Activated CD4-positive, alpha-beta T cell treated with anti-CD3 and anti-CD28 coated beads for 36 hours (primary cell): Measurements from ENCODE around the gene AACS. TPM values are rescaled to one million over a fixed set of nuclear protein-coding genes. Genes with fewer than 3 reads are reported as not detected.
"Not testable (repeated sequence)": the region's sequence is repeated elsewhere in the genome, so short reads cannot be mapped to it uniquely, and the experiment has no call there.

Source experiments
- ATAC-seq: fragments of 200-7000 bp; cut with Tn5 transposase; one replicate; pipeline ENCODE4 v1.10.0; 2021; ENCODE audit warnings: mild to moderate bottlenecking, moderate library complexity
- CTCF ChIA-PET: fragments of 350-600 bp; sonication (Branson Sonifier 250); formaldehyde crosslinking; loops from one replicate; lab custom pipeline; 2021; ENCODE audit warnings: antibody characterized with exemption; lab: Charles Lee
- POLR2A ChIA-PET: fragments of 350-600 bp; sonication (Branson Sonifier 250); formaldehyde crosslinking; loops from one replicate; lab custom pipeline; 2021; ENCODE audit warnings: antibody characterized with exemption, inconsistent platforms; lab: Charles Lee
- DNase-seq: peaks from one replicate; pipeline ENCODE4 v3.0.0-alpha.2; 2020
- H3K27ac Mint-ChIP-seq: one replicate; pipeline ENCODE4 v1.8.0; 2021; ENCODE audit warnings: mixed read lengths
- H3K27me3 Mint-ChIP-seq: one replicate; pipeline ENCODE4 v1.8.0; 2021; ENCODE audit warnings: mixed read lengths
- H3K36me3 Mint-ChIP-seq: one replicate; pipeline ENCODE4 v1.8.0; 2021; ENCODE audit warnings: low read depth, mixed read lengths
- H3K4me1 Mint-ChIP-seq: one replicate; pipeline ENCODE4 v1.8.0; 2021; ENCODE audit warnings: mixed read lengths
- H3K4me3 Mint-ChIP-seq: one replicate; pipeline ENCODE4 v1.8.0; 2021; ENCODE audit warnings: mild to moderate bottlenecking, moderate library complexity, mixed read lengths
- H3K9me3 Mint-ChIP-seq: one replicate; pipeline ENCODE4 v1.8.0; 2021; ENCODE audit warnings: low read depth, mixed read lengths
- intact Hi-C, 2 experiments: fragments of 100-400 bp; cut with DNase I in 1 of 2; cut with micrococcal nuclease in 1 of 2; formaldehyde crosslinking; loops; one replicate each; pipeline versions ENCODE4 v1.14.2 to v1.15.1; 2022 to 2024; cut with DNase I, micrococcal nuclease
- total RNA-seq, 2 experiments: library from RNA; stranded (reverse); gene quantifications; one replicate each; pipeline ENCODE4 v1.2.3, GENCODE V29; 2021

Gene AACS
- total RNA-seq, 2 experiments from 2014 or later: 13.9 to 16.6 TPM

DNA sequence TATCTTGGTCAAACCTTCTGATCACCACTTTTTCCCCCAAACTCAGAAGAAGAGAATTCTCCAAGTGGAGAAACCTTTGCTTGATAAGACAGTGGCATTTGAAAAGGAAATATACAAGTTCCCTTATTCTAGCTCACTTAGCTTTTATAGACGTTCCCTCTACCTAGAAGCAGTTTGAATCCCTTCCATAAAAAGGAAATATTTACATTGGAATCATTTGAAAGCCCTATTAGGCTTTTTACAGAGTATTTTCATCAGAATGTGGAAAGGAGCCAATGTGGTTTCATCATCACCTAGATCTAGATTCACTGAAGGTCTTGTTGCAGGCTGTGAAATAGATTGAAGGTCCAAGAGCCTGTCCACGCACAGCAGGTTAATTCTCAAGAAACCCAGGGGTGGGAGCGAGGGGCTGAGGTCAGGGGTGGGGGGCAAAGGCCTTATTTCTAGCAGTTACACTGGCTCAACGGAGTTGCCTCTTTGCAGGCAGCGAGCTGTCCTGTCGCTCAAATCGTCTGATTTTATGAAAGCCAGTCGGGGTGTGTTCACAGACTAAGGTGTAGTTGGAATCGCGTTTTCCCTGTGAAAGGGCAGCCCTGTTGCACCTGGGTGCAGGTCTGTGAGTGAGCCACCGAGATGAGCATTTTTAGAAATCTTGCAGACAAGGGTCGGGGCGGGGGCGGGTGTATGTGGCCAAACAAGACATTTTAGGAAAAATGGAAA lies 45.6 kb downstream of the AACS start:
- Mint-ChIP-seq H3K27me3 (no peaks in the 10 kb centered on the region), H3K36me3 (peaks cover 23% of the 10 kb centered on the region), H3K4me1 (no peaks in the 10 kb centered on the region), H3K4me3 (no peak overlapping the region), H3K9me3 (no peaks in the 10 kb centered on the region), H3K27ac (no peak overlapping the region)
- ATAC-seq: no peak
- no peak for DNase-seq
- ChIA-PET POLR2A (no interaction called here), CTCF (interaction anchor here (0.7 kb wide), 1 partner anchor 107 kb away, joined by 3 read pairs; no protein-coding TSS in a partner anchor)
- intact Hi-C loops: no loop called here

DNA sequence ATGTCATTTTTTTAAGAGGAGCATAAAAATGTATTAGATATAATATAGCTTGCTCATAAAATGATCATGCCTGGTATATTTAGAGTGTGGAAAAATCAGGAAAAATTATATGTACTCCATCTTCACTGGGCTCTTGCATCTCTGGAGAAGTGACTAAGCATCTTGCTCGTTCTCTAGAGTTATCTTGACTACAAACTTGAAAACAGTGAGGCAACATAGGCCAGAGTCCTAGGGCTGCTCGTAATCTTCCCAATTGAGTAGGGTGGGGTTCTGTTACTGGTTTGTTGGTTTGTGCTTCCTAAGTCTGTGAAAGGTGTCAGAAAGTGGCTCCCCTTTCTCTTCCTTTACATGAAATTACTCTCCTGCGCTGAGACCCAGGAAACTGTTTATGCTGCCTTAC lies 46.2 kb downstream of the AACS start:
- no peak overlapping the region for H3K27ac Mint-ChIP-seq
- ATAC-seq: no peak
- H3K27me3 Mint-ChIP-seq: no peaks in the 10 kb centered on the region

DNA sequence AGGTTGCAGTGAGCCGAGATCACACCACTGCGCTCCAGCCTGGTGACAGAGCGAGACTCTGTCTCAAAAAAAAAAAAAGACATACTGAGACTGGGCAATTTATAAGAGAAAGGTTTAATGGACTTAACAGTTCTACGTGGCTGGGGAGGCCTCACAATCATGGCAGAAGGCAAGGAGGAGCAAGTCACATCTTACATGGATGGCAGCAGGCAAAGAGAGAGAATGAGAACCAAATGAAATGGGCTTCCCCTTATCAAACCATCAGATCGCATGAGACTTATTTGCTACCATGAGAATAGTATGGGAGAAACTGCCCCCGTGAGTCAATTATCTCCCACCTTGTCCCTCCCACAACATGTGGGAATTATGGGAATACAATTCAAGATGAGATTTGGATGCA lies 47.4 kb downstream of the AACS start:
- ATAC-seq, H3K9me3 Mint-ChIP-seq, intact Hi-C loops, H3K27ac Mint-ChIP-seq, H3K4me1 Mint-ChIP-seq, POLR2A ChIA-PET, CTCF ChIA-PET, DNase-seq, H3K27me3 Mint-ChIP-seq, H3K4me3 Mint-ChIP-seq: not testable (repeated sequence)
- H3K36me3 Mint-ChIP-seq: peaks cover 22% of the 10 kb centered on the region

More for the DNA sequence above, 46.2 kb downstream of the AACS start:
- Mint-ChIP-seq H3K36me3 (peaks cover 22% of the 10 kb centered on the region), H3K9me3 (no peaks in the 10 kb centered on the region), H3K4me1 (no peaks in the 10 kb centered on the region), H3K4me3 (no peak overlapping the region)
- intact Hi-C loops: no loop called here
- POLR2A ChIA-PET: no interaction called here
- DNase-seq: no peak
- CTCF ChIA-PET: no interaction called here

DNA sequence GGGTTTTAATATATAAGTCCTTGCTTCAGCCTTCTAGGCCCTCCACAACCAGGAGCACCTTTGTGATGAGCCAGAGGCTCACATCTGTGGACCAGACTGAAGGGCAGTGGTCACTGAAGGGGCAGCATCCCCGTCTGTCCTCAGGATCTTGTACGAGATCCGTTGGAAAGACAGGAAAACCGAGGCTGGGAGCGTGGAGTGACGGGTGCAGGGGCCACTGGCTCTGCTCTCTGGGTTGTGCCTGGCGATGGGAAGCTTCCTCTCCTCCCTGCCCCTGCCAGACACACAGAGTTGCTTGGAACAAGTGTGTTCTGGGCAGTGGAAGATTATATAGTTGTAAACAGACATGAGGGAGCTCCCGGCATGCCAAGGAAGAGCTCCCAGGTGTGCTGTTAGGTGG lies 48.0 kb downstream of the AACS start:
- DNase-seq: no peak
- Mint-ChIP-seq H3K4me3 (no peak overlapping the region), H3K9me3 (no peaks in the 10 kb centered on the region), H3K27ac (no peak overlapping the region), H3K36me3 (peaks cover 28% of the 10 kb centered on the region), H3K27me3 (no peaks in the 10 kb centered on the region), H3K4me1 (no peaks in the 10 kb centered on the region)
- no peak for ATAC-seq
- intact Hi-C loops: no loop called here
- CTCF ChIA-PET: interaction anchor here (0.8 kb wide), 1 partner anchor 714 kb away, joined by 4 read pairs; no protein-coding TSS in a partner anchor
- POLR2A ChIA-PET: no interaction called here

DNA sequence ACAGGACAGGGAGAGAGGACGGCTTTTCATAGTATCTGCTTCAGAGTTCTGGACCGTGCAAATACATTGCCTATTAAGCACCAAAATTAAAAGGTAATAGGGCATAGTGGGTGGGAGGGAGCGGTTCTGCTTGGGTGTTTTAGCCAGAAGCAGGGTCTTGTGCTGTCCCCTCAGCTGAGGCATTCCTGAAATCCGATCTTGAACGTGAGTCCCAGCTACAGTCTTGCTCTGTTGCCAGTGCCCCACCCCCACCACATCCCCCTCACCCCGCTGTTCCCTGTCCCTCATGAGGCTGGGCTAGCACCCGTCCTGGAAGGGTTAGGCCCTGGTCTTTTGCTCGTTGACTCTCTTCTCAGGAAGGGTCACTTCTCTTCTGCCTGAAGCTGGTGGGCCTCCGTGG lies 48.6 kb downstream of the AACS start:
- DNase-seq (no peak), ATAC-seq (no peak)
- Mint-ChIP-seq H3K36me3 (peaks cover 30% of the 10 kb centered on the region), H3K4me3 (no peak overlapping the region), H3K27me3 (no peaks in the 10 kb centered on the region), H3K4me1 (no peaks in the 10 kb centered on the region), H3K9me3 (no peaks in the 10 kb centered on the region), H3K27ac (no peak overlapping the region)
- ChIA-PET CTCF (interaction anchor here (0.8 kb wide), 1 partner anchor 714 kb away, joined by 4 read pairs; no protein-coding TSS in a partner anchor), POLR2A (no interaction called here)
- intact Hi-C loops: no loop called here

DNA sequence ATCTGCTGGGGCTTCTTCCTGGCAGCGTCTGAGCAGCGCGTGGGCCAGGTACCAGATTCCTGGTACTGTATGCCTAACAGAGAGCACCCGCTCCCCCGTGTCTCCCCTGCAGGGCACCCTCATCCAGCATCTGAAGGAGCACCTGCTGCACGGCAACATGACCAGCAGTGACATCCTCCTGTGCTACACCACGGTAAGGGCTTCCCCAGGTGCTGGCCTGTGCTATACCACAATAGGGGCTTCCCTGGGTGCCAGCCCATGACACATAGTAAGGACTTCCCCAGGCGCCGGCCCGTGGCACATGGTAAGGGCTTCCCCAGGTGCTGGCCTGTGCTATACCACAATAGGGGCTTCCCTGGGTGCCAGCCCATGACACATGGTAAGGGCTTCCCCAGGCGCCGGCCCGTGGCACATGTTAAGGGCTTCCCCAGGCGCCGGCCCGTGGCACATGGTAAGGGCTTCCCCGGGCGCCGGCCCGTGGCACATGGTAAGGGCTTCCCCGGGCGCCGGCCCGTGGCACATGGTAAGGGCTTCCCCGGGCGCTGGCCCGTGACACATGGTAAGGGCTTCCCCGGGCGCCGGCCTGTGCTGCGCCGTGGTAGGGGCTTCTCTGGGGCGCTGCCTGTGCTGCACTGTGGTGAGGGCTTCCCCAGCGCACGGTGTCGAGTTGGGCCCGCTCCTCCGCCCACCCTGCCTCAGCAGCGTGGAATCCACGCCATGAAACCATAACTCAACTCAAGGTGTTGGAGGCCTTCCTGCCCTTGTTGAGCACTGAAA lies 49.3 kb downstream of the AACS start:
- no peaks in the 10 kb centered on the region for H3K9me3 Mint-ChIP-seq

DNA sequence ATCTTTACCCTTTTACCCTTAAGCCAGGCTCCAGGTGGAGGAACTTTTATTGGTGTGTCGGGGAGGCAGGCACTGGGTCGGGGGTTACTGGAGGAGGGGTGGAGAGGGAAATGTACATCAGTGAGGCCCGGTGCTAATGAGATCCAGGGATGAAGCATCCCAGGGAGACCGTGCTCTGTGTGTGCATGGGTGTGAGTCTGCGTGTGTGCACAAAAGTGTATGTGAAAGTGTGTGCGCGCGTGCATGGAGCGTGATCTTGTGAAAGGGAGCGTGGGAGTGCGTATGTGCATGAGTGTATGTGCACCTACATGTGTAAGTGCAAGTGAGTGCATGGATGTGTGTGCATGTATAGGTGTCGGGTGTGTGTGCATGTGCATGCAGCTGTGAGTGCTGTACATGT lies 55.3 kb downstream of the AACS start:
- H3K27me3 Mint-ChIP-seq: no peaks in the 10 kb centered on the region
- no peaks in the 10 kb centered on the region for H3K4me1 Mint-ChIP-seq

More for the DNA sequence above, 49.3 kb downstream of the AACS start:
- ATAC-seq (peak; percentile 61), DNase-seq (peak; percentile 55)
- H3K27ac Mint-ChIP-seq: no peak overlapping the region
- H3K36me3 Mint-ChIP-seq: peaks cover 24% of the 10 kb centered on the region
- no peaks in the 10 kb centered on the region for H3K4me1 Mint-ChIP-seq
- ChIA-PET POLR2A (no interaction called here), CTCF (no interaction called here)
- no peak overlapping the region for H3K4me3 Mint-ChIP-seq
- intact Hi-C loops: no loop called here
- no peaks in the 10 kb centered on the region for H3K27me3 Mint-ChIP-seq

DNA sequence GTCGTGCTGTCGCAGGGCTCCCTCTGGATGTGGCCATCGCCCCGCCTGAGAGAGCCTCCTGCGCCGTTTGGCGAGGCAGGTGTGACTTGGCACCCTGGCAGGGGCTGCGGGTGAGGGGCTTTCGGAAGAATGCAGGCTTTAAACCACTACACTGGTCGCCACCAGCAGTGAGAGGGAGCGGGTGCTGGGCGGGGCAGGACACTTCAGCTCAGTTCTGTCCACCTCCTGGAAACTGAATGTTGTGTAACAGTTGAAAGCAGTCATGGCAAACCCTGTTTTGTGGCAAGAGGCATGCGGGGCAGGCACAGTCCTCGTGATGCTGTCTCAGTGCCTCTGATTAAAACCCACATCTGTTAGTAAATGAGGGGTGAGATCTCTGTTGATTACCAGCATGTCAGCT lies 55.9 kb downstream of the AACS start:
- CTCF ChIA-PET: no interaction called here
- H3K27ac Mint-ChIP-seq: no peak overlapping the region
- no peak for ATAC-seq
- no peaks in the 10 kb centered on the region for H3K27me3 Mint-ChIP-seq
- intact Hi-C loops: no loop called here
- no peak overlapping the region for H3K4me3 Mint-ChIP-seq
- DNase-seq: no peak
- H3K9me3 Mint-ChIP-seq: no peaks in the 10 kb centered on the region
- peaks cover 8% of the 10 kb centered on the region for H3K36me3 Mint-ChIP-seq
- no peaks in the 10 kb centered on the region for H3K4me1 Mint-ChIP-seq
- POLR2A ChIA-PET: no interaction called here

More for the DNA sequence above, 55.3 kb downstream of the AACS start:
- POLR2A ChIA-PET: no interaction called here
- no peak overlapping the region for H3K27ac Mint-ChIP-seq
- CTCF ChIA-PET: no interaction called here
- DNase-seq: no peak
- intact Hi-C loops: no loop called here
- H3K4me3 Mint-ChIP-seq: no peak overlapping the region
- no peaks in the 10 kb centered on the region for H3K9me3 Mint-ChIP-seq
- H3K36me3 Mint-ChIP-seq: peaks cover 8% of the 10 kb centered on the region
- ATAC-seq: no peak

DNA sequence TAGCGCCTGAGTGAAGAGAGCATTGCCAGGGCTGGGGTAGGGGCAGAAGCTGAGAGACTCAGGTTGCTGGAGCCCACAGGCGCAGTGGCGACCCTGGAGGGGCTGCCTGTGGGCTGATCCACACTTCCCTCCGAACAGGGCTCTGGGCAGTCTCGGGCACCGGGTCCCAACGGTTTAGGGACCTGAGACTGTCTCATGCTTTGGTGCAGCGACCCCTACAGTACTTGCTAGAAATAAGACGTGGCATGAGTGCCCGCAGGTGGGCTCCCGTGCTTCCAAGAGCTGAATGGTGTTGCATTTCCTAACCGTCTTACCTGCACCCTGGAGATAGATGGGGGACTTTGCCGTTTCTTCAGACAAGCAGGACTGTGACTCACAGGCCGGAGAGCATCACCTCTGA lies 57.4 kb downstream of the AACS start:
- no peak for DNase-seq
- no peak overlapping the region for H3K27ac Mint-ChIP-seq
- intact Hi-C loops: no loop called here
- POLR2A ChIA-PET: no interaction called here
- H3K36me3 Mint-ChIP-seq: peaks cover 8% of the 10 kb centered on the region
- no peaks in the 10 kb centered on the region for H3K9me3 Mint-ChIP-seq
- no peak for ATAC-seq
- no peak overlapping the region for H3K4me3 Mint-ChIP-seq
- no peaks in the 10 kb centered on the region for H3K4me1 Mint-ChIP-seq
- CTCF ChIA-PET: no interaction called here
- H3K27me3 Mint-ChIP-seq: no peaks in the 10 kb centered on the region

DNA sequence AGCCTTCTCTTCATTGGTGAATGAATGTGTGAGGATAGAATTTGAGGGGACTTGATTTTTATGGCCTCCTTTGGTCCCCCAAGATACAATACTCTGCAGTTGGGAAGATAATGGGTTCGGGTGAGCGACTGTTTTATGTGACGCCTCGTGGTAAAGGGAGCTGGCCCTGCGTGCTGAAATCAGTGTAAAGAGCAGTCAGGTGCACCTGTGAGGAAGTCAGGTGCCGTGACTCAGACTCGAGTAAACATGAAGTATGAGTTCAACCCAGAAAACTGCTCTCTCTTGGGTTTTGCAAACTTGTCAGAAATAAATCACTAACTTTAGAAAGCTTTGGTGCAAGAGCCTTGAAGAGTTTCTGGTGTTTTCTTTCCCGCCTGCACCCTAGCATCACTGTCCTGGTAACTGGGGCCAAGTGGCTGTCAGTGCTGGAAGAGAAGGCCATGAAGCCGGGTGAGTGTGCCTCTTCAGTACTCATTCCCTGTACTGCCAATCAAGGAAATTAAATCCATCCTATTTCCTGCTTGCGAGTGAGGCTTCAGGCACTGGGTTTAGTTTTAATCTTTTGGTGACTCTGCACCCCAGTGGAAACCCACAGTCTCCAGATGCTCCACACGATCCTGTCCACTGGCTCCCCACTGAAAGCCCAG lies 59.2 kb downstream of the AACS start:
- no peaks in the 10 kb centered on the region for H3K9me3 Mint-ChIP-seq
- CTCF ChIA-PET: no interaction called here
- POLR2A ChIA-PET: interaction anchor here (0.6 kb wide), 1 partner anchor 22 kb away, joined by 3 read pairs; no protein-coding TSS in a partner anchor
- no peaks in the 10 kb centered on the region for H3K36me3 Mint-ChIP-seq
- no peak overlapping the region for H3K27ac Mint-ChIP-seq
- DNase-seq (no peak), ATAC-seq (no peak)
- H3K4me3 Mint-ChIP-seq: no peak overlapping the region
- intact Hi-C loops: no loop called here
- H3K4me1 Mint-ChIP-seq: no peaks in the 10 kb centered on the region
- no peaks in the 10 kb centered on the region for H3K27me3 Mint-ChIP-seq

DNA sequence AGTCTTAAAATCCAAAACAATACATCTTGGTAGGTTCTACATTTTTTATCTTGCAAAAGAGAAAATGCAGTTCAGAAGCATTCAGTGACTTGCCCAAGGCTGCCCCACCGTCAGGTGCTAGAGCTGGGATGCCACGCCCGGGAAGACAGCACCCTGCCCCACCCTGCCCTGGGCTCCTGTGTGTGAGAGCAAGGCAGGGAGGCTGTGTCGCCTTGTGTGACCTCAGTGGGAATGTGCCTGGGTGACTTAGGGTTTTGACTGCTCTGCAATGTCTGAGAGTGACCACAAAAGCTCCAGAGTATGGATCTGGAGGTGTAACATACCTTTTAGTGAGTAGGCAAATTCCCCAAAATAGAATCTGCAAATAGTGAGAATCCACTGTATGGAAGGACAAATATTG lies 60.0 kb downstream of the AACS start:
- H3K9me3 Mint-ChIP-seq: no peaks in the 10 kb centered on the region
- no peak overlapping the region for H3K4me3 Mint-ChIP-seq
- intact Hi-C loops: no loop called here
- ChIA-PET POLR2A (no interaction called here), CTCF (no interaction called here)
- no peaks in the 10 kb centered on the region for H3K4me1 Mint-ChIP-seq
- H3K27me3 Mint-ChIP-seq: no peaks in the 10 kb centered on the region
- no peak overlapping the region for H3K27ac Mint-ChIP-seq
- H3K36me3 Mint-ChIP-seq: no peaks in the 10 kb centered on the region
- ATAC-seq: no peak
- DNase-seq: no peak
